Karpas-422 (cell line): ENCODE measurements around the gene ALOX12. TPM values are rescaled to one million over a fixed set of nuclear protein-coding genes. Genes with fewer than 3 reads are reported as not detected.

Source experiments
- DNase-seq: peaks from one replicate; pipeline ENCODE4 v3.0.0-alpha.2; 2015
- H2AFZ ChIP-seq: fragments of 200-600 bp; sonication (generic); 2 replicates; pipeline ENCODE4 v1.6.1; 2014; ENCODE audit warnings: antibody characterized with exemption, low read length, mixed read lengths
- H3K27ac ChIP-seq: fragments of 200-600 bp; sonication (generic); 2 replicates; pipeline ENCODE4 v1.5.1; 2014; ENCODE audit warnings: mild to moderate bottlenecking, low read length, moderate library complexity
- H3K27me3 ChIP-seq: fragments of 200-600 bp; sonication (generic); 2 replicates; pipeline ENCODE4 v1.6.1; 2014; ENCODE audit warnings: low read length, mixed read lengths
- H3K36me3 ChIP-seq: fragments of 200-600 bp; sonication (generic); 2 replicates; pipeline ENCODE4 v1.6.1; 2014; ENCODE audit warnings: low read length, mixed read lengths; ENCODE audit not compliant: insufficient read depth
- H3K4me1 ChIP-seq: fragments of 200-600 bp; sonication (generic); 2 replicates; pipeline ENCODE4 v1.6.1; 2014; ENCODE audit warnings: mild to moderate bottlenecking, low read length, mixed read lengths
- H3K4me2 ChIP-seq: fragments of 200-600 bp; sonication (generic); 2 replicates; pipeline ENCODE4 v1.6.1; 2014; ENCODE audit warnings: low read length, low read depth, mild to moderate bottlenecking; ENCODE audit not compliant: poor library complexity, severe bottlenecking
- H3K4me3 ChIP-seq: fragments of 200-600 bp; sonication (generic); 2 replicates; pipeline ENCODE4 v1.5.1; 2014; ENCODE audit warnings: mild to moderate bottlenecking, antibody characterized with exemption, low read length, mixed read lengths
- H3K79me2 ChIP-seq: fragments of 200-600 bp; sonication (generic); 2 replicates; pipeline ENCODE4 v1.6.1; 2014; ENCODE audit warnings: mild to moderate bottlenecking, low read length, mixed read lengths
- H3K9ac ChIP-seq: fragments of 200-600 bp; sonication (generic); 2 replicates; pipeline ENCODE4 v1.6.0; 2014; ENCODE audit warnings: low read length
- H3K9me2 ChIP-seq: fragments of 200-600 bp; sonication (generic), shearing (Covaris generic); replicated peaks from 2 replicates; pipeline ENCODE4 v1.6.0; 2014; ENCODE audit warnings: mild to moderate bottlenecking, low read length, moderate library complexity; ENCODE audit not compliant: insufficient read depth
- H3K9me3 ChIP-seq: fragments of 300-700, 200-600 bp; sonication (generic); 2 replicates; pipeline ENCODE4 v1.6.1; 2014; ENCODE audit warnings: low read length, mixed read lengths
- H4K20me1 ChIP-seq: fragments of 200-600 bp; sonication (generic); 2 replicates; pipeline ENCODE4 v1.6.1; 2014; ENCODE audit warnings: mild to moderate bottlenecking, antibody characterized with exemption, low read length, low read depth; ENCODE audit not compliant: insufficient read depth
- total RNA-seq: library from RNA; depleted of rRNA; stranded (reverse); fragments of >200 nt; shearing (Covaris generic); gene quantifications from 2 replicates; pipeline ENCODE4 v1.2.3, GENCODE V29; 2014; ENCODE audit warnings: low replicate concordance

Gene ALOX12
- total RNA-seq, 1 experiment from 2014 or later, result not detected

DNA sequence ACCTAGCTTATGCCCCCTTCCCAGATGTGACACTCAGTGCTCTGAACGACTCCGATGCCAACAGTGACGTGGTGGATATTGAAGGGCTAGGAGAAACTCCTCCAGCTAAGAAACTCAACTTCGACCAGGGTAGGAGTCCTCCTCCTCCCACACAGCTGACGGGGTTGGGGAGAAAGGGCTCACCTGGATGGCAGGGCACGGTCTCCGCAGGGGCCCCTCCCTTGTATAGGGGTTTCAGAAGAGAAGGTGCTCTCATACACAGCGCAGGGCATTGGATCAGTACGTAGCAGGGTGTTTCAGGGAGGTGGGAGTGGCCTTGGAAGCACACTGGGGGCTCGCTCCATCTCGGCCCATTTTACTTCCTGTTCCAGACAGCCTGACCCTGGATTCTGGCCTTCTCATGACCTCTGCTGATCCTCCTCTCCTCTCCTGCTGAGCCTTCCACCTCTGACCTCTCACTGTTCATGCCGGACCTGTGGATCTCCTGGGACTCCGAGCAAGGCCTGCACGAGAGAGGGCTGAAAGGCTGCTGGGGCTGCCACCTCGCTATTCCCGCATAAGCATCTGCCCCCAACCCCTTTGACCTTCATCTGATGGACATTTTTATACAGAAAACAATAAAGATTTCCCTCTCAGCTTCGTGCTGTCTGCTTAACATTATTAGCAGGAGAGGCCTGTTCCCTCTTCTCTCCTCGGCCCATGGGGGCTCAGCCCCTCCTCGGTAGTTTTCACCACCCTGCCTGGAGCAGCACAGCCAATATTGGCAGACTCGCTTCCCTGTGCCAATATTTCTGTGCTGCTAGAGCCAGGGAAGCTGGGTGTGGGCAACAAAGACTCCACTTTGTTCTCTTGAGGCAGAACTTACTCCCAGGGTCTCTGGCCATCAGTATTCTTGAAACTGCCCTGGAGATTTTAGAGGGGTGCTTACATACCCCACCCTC, 21.3 kb downstream of the ALOX12 start:
- DNase-seq, result no peak
- Histone ChIP-seq H3K9ac (no peak overlapping the region), H4K20me1 (peaks cover 2% of the 10 kb centered on the region; the same call in 1 of the 2 replicates), H3K4me1 (peaks cover 16% of the 10 kb centered on the region), H3K4me2 (no peak overlapping the region), H3K9me3 (no peaks in the 10 kb centered on the region), H3K4me3 (no peak overlapping the region), H3K79me2 (peaks cover 18% of the 10 kb centered on the region), H2AFZ (no peak overlapping the region), H3K36me3 (no peaks in the 10 kb centered on the region), H3K27me3 (no peaks in the 10 kb centered on the region), H3K9me2 (no peaks in the 10 kb centered on the region), H3K27ac (no peak overlapping the region)

DNA sequence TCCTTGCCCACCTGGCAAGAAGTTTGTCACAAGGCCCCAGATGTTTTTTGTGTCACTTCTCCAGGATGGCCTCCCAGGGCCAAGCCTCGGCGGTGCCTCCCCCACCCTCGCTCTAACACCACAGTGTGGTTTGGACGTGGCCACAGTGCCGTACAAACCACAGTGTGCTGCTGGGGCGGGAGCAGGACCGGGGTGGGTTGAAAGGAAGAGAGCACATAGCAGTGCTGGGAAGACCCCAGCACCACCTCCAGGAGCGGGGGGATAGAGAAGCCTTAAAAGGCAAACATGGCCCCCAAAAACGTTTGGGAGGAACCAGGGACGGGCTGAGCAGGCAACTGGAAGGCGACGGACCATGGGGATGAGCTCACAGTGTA, 22.0 kb downstream of the ALOX12 start:
- no peak for DNase-seq

DNA sequence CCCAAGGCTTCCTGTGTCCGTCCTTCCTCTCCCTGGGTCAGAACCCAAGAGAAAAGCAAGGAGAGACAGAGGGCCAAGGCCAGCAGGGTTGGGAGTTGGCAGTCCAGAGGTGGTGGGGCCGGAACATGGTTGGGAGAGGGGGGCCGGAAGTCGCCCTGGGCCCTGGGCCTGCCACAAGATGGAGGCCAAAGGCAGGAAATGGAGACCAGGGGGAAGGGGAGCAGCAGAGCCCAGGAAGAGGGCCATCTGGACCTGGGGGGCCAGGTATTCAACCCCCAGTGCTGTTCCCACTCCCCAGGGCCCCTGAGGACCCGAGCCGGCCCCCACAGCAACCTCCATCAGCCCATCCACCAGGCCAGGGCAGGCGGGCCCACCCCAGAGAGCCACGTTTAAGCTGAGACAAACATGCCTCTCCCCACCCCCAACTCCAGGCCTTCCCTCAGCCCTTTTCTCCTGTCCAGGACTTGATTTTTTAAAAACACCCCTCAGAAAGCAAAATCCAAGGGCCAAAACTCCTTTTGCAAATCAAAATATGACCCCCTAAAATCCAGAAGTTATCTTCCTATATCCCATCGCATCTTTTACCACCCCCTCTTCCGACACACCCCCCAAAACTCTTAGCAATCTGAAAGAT, 22.6 kb downstream of the ALOX12 start:
- Histone ChIP-seq H3K4me2 (no peak overlapping the region), H3K36me3 (no peaks in the 10 kb centered on the region), H3K9me2 (no peaks in the 10 kb centered on the region), H4K20me1 (0 out of 2 replicates have a peak, but pooled peaks cover 2% of the 10 kb centered on the region), H3K79me2 (peaks cover 7% of the 10 kb centered on the region), H3K9ac (no peak overlapping the region), H3K4me1 (peaks cover 19% of the 10 kb centered on the region), H3K27ac (no peak overlapping the region), H3K4me3 (no peak overlapping the region), H3K9me3 (no peaks in the 10 kb centered on the region), H2AFZ (no peak overlapping the region), H3K27me3 (no peaks in the 10 kb centered on the region)
- DNase-seq, result no peak

More for the DNA sequence above, 22.0 kb downstream of the ALOX12 start:
- peaks cover 19% of the 10 kb centered on the region for H3K4me1 ChIP-seq
- no peaks in the 10 kb centered on the region for H3K36me3 ChIP-seq
- no peaks in the 10 kb centered on the region for H3K9me2 ChIP-seq
- no peak overlapping the region for H2AFZ ChIP-seq
- 0 out of 2 replicates have a peak, but pooled peaks cover 2% of the 10 kb centered on the region for H4K20me1 ChIP-seq
- no peak overlapping the region for H3K27ac ChIP-seq
- H3K9ac ChIP-seq, result no peak overlapping the region
- no peak overlapping the region for H3K4me2 ChIP-seq
- no peak overlapping the region for H3K4me3 ChIP-seq
- no peaks in the 10 kb centered on the region for H3K27me3 ChIP-seq
- no peaks in the 10 kb centered on the region for H3K9me3 ChIP-seq
- H3K79me2 ChIP-seq, result peaks cover 13% of the 10 kb centered on the region

DNA sequence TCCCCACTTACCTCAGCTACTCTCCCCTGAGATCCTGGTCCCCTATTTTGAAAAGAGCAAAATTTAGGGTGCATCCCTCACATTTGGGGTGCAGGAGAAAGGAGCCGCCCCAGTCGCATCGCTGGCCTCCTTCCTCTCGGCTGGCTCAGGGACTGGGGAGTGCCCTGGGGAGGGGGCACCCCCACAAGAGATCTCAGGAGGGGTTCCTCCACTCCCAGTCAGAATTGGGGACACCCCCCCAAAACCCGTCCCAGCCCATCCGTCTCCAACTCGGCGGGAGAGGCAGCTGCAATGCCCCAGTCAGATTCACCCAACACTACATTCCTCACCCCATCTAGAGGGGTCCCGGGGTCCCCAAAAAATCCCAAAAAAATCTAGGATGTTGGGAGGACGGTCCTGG, 23.5 kb downstream of the ALOX12 start:
- H2AFZ ChIP-seq, result no peak overlapping the region
- H3K4me1 ChIP-seq, result peaks cover 16% of the 10 kb centered on the region
- H3K27me3 ChIP-seq, result no peaks in the 10 kb centered on the region
- no peak for DNase-seq
- H3K79me2 ChIP-seq, result no peaks in the 10 kb centered on the region
- H3K27ac ChIP-seq, result no peak overlapping the region
- H4K20me1 ChIP-seq, result 0 out of 2 replicates have a peak, but pooled peaks cover 2% of the 10 kb centered on the region
- no peaks in the 10 kb centered on the region for H3K9me3 ChIP-seq
- H3K9ac ChIP-seq, result no peak overlapping the region
- H3K36me3 ChIP-seq, result no peaks in the 10 kb centered on the region
- H3K9me2 ChIP-seq, result no peaks in the 10 kb centered on the region
- no peak overlapping the region for H3K4me2 ChIP-seq
- no peak overlapping the region for H3K4me3 ChIP-seq

DNA sequence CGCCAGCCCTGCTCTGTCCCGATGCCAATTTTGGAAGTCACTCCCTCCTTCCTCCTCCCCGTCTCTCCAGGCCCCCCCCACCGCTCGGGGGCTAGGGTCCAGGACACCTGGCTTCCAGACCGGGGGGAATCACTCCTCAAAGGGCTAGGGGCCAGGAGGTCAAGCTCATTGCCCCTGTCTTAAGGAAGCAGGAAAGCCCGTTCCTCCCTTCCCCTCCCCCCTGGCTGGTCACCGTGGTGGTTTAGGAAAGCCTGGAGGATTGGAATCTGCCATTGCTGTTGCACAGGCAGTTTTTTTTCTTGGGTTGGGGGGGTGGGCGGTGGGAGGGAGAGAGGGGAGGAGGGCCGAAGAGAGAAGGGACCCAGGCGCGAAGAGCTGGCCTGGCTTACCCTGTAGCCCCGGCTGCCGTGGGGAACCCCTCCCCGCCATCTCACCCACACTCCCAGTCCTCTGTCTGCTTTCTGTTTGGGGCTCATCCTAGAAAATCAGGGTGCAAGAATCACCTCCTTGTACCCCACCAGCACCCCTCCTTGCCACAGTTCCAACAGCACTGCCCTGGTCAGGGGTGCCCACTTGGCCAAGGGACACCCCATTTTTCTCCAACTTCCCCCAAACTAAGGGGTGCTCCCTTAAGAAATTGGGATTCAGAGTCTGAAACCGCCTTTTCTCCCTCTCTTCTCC, 24.1 kb downstream of the ALOX12 start:
- Histone ChIP-seq H2AFZ (no peak overlapping the region), H3K9ac (no peak overlapping the region), H3K79me2 (no peaks in the 10 kb centered on the region), H3K27me3 (no peaks in the 10 kb centered on the region), H3K36me3 (no peaks in the 10 kb centered on the region), H3K9me3 (no peaks in the 10 kb centered on the region), H3K4me1 (peaks cover 15% of the 10 kb centered on the region), H4K20me1 (0 out of 2 replicates have a peak, but pooled peaks cover 2% of the 10 kb centered on the region), H3K4me2 (no peak overlapping the region), H3K9me2 (no peaks in the 10 kb centered on the region), H3K4me3 (no peak overlapping the region), H3K27ac (no peak overlapping the region)
- DNase-seq, result no peak

DNA sequence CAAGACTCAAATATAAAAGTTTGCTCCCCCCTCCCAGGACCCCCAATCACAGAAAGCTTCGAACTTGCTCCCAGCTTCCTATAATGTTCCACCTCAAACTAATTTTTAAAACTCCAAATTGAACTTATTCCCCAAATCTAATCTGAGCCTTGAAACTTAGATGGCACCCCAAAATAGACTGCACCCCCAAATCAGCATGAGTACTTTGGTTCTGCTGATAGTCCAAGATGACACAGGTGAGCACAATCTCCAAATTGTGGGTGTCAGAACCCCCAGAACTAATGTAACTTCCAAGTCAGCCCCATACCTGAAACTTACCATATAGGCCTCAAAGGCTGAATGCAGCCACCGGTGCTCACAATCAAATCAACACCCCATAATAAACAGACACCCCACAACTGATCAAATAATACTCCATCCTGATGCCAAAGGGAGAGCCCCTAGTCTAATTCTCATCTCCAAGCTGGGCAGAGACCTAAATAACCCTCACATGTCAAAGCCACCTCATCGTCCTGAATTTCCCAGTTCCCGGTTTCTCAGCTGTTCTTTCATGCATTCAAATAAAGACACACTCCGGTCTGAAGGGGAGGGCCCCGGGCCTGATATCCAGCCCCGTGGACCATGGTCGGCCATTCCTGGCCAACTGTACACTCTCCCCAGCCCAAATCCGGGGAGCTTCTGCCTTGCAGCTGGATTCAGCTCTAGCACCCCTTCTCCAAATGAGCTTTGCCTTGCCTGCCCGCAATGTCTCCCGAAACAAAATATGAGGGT, 25.2 kb downstream of the ALOX12 start:
- H3K4me1 ChIP-seq, result peaks cover 7% of the 10 kb centered on the region
- no peak overlapping the region for H3K4me3 ChIP-seq
- no peak overlapping the region for H3K9ac ChIP-seq
- no peaks in the 10 kb centered on the region for H3K36me3 ChIP-seq
- H4K20me1 ChIP-seq, result 0 out of 2 replicates have a peak, but pooled peaks cover 1% of the 10 kb centered on the region
- H3K79me2 ChIP-seq, result no peaks in the 10 kb centered on the region
- no peaks in the 10 kb centered on the region for H3K9me2 ChIP-seq
- no peak overlapping the region for H2AFZ ChIP-seq
- no peaks in the 10 kb centered on the region for H3K27me3 ChIP-seq
- DNase-seq, result no peak
- H3K9me3 ChIP-seq, result no peaks in the 10 kb centered on the region
- H3K27ac ChIP-seq, result no peak overlapping the region
- H3K4me2 ChIP-seq, result no peak overlapping the region

DNA sequence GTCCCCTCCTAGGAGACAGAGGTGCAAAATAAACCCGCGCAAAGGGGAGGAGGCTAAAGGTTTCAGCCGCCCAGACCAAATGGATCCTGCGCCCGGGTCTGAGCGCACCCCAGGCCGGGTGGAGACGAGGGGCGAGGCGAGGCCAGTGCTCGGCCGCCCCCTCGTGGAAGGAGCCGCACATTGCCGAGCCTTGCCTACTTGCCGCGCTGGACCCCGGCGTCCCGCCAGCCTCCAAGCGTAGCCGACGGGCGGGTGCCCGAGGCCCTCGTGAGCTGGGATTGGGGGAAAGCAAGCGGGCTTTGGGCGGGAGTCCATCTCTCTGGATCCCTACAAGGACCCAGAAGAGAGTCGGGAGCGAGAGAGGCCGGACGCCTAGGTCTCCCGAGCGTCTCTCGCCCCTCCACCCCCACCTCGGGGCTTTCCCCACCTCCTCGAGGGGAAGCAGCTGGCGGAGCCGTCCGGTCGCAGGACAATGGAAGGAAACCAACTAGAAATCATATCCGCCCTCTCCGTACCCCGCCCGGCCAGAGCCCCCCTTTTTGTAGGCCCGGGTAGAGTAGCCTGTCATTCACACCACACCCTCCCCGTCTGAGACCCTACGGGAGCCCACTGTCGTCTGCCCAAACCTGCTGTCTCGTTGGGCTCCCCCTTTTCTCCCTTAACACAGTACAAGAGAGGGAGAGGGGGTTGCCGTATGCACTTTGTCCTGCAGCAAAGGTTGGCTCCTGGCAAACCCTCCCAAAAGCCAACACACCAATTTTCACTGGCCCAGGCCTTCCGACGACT, 26.3 kb downstream of the ALOX12 start:
- Histone ChIP-seq H4K20me1 (no peaks in the 10 kb centered on the region), H3K36me3 (no peaks in the 10 kb centered on the region), H3K27ac (no peak overlapping the region), H3K9me2 (no peaks in the 10 kb centered on the region), H2AFZ (no peak overlapping the region), H3K79me2 (no peaks in the 10 kb centered on the region), H3K9ac (peak overlapping the region; percentile 41), H3K9me3 (no peaks in the 10 kb centered on the region), H3K4me1 (peaks cover 7% of the 10 kb centered on the region), H3K27me3 (no peaks in the 10 kb centered on the region), H3K4me2 (peak overlapping the region; percentile 47), H3K4me3 (no peak overlapping the region; the same call in 1 of the 2 replicates)
- peak; percentile 90 for DNase-seq
